Measurements from ENCODE around the gene BAIAP2L2.

The BAIAP2L2 gene

DNA sequence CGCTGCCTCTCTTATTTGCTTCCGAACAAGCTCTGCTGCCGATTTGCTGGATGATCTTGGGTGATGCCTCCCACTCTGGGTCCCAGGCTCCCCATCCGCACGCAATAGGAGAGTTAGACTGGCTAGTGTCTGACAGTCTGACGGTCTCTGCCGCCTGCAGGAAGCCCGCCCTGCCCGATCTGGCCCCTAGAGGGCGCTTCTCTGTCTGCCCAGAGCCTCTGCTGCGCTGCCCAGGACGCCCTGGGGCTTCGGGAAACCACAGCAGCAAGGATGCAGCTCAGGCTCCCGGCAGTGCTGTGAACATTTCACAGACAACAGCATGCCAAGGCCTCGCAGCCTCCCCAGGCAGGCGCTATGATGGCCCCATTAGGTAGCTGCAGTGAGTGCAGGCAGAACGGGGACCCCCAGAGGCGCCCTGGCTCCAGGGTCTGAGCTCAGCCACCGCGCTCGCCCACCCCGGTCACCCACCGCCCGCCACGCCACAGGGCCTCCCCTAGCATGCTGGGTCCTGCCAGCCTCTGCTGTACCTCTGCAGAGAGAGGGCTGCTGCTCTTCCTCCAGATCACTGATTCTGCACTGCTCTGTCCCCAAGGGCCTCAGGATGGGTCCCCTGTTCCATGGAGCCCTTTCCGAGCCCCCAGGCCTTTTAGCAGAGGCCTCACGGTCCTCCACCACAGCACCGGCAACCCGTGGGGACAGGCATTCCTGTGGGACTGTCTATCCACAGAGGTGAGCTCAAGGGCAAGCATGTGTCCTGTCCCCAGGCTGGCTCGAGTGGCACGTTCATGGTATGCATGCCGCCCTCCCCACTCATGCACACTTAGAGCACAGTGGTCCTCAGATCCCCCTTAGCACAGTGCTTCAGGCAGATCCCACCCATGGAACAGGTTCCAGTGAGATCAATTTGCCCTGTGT is 4.3 kb upstream of the BAIAP2L2 start:
- peak overlapping the region; percentile 93 for H3K18ac ChIP-seq (ENCODE audit: low read length)
- H3K4me2 ChIP-seq (ENCODE audit: insufficient read depth, low read length, poor library complexity, severe bottlenecking) = no peak overlapping the region
- H3K27ac ChIP-seq (replicated peaks; ENCODE audit: low read length) = no peak overlapping the region
- peak; percentile 71 for DNase-seq (ENCODE audit: low spot score)
- peak overlapping the region; percentile 67 for H3K9ac ChIP-seq (ENCODE audit: low read depth, low read length, poor library complexity)
- H3K79me1 ChIP-seq (ENCODE audit: low read depth, low read length) = no peaks in the 10 kb centered on the region
- no peak overlapping the region for H3K4me3 ChIP-seq (ENCODE audit: low read length in 2 of 2)
- H3K14ac ChIP-seq (ENCODE audit: low read length) = peak overlapping the region; percentile 84
- H3K4ac ChIP-seq (ENCODE audit: low read length) = peak overlapping the region; percentile 23
- peak overlapping the region; percentile 79 for H2BK15ac ChIP-seq (ENCODE audit: low read length)
- H2AFZ ChIP-seq (ENCODE audit: low read length) = peak overlapping the region; percentile 85
- H3K27me3 ChIP-seq (ENCODE audit: control insufficient read depth in 3 of 3, insufficient read depth in 3 of 3, low read depth in 1 of 3, low read length in 3 of 3) = no peaks in the 10 kb centered on the region
- peak overlapping the region; percentile 64 for H4K91ac ChIP-seq (ENCODE audit: low read depth, low read length, poor library complexity)
- peak overlapping the region; percentile 94 for H2AK5ac ChIP-seq (ENCODE audit: low read depth, low read length)
- peak overlapping the region; percentile 91 for H2BK5ac ChIP-seq (ENCODE audit: low read length)
- peak overlapping the region; percentile 93 for H3K23ac ChIP-seq (ENCODE audit: low read depth, low read length, poor library complexity)
- no CpG with 5 or more reads among the region's 32 CpGs for WGBS, 2 donors (ENCODE audit: extremely low coverage in 2 of 2, insufficient read length in 2 of 2, insufficient replicate concordance in 1 of 2)
- H2BK12ac ChIP-seq (ENCODE audit: low read length) = peak overlapping the region; percentile 67
- no peaks in the 10 kb centered on the region for H3K9me3 ChIP-seq (replicated peaks in 1 of 2; ENCODE audit: control insufficient read depth in 2 of 2, insufficient read depth in 1 of 2, low read depth in 1 of 2, low read length in 2 of 2)
- H3K4me1 ChIP-seq (ENCODE audit: control insufficient read depth in 2 of 2, insufficient read depth in 1 of 2, low read depth in 1 of 2, low read length in 2 of 2) = peaks cover 2% of the 10 kb centered on the region in 2 donors
- H3K36me3 ChIP-seq (replicated peaks in 1 of 2; ENCODE audit: control insufficient read depth in 2 of 2, insufficient read depth in 2 of 2, low read length in 2 of 2) = no peaks in the 10 kb centered on the region
- H4K8ac ChIP-seq (ENCODE audit: low read depth, low read length) = no peak overlapping the region
- H2BK120ac ChIP-seq (ENCODE audit: low read depth, low read length) = peak overlapping the region; percentile 54

- H2AK5ac ChIP-seq (ENCODE audit: low read depth, low read length) = peak overlapping the region; percentile 11
- DNase-seq (ENCODE audit: low spot score) = no peak
- H3K4me1 ChIP-seq (ENCODE audit: control insufficient read depth in 2 of 2, insufficient read depth in 1 of 2, low read depth in 1 of 2, low read length in 2 of 2) = peaks cover 2% of the 10 kb centered on the region in 2 donors
- H4K91ac ChIP-seq (ENCODE audit: low read depth, low read length, poor library complexity) = no peak overlapping the region
- H3K9ac ChIP-seq (ENCODE audit: low read depth, low read length, poor library complexity) = no peak overlapping the region
- H3K36me3 ChIP-seq (replicated peaks in 1 of 2; ENCODE audit: control insufficient read depth in 2 of 2, insufficient read depth in 2 of 2, low read length in 2 of 2) = no peaks in the 10 kb centered on the region
- H3K4me2 ChIP-seq (ENCODE audit: insufficient read depth, low read length, poor library complexity, severe bottlenecking) = no peak overlapping the region
- no peak overlapping the region for H2BK15ac ChIP-seq (ENCODE audit: low read length)
- no peak overlapping the region for H2BK12ac ChIP-seq (ENCODE audit: low read length)
- H3K23ac ChIP-seq (ENCODE audit: low read depth, low read length, poor library complexity) = no peak overlapping the region
- no peak overlapping the region for H2AFZ ChIP-seq (ENCODE audit: low read length)
- no CpG with 5 or more reads among the region's 22 CpGs for WGBS, 2 donors (ENCODE audit: extremely low coverage in 2 of 2, insufficient read length in 2 of 2, insufficient replicate concordance in 1 of 2)
- no peaks in the 10 kb centered on the region for H3K27me3 ChIP-seq (ENCODE audit: control insufficient read depth in 3 of 3, insufficient read depth in 3 of 3, low read depth in 1 of 3, low read length in 3 of 3)
- H3K14ac ChIP-seq (ENCODE audit: low read length) = no peak overlapping the region
- no peak overlapping the region for H2BK120ac ChIP-seq (ENCODE audit: low read depth, low read length)
- peak overlapping the region; percentile 60 for H2BK5ac ChIP-seq (ENCODE audit: low read length)
- no peak overlapping the region for H3K27ac ChIP-seq (replicated peaks; ENCODE audit: low read length)
- no peak overlapping the region for H3K4ac ChIP-seq (ENCODE audit: low read length)
- H3K4me3 ChIP-seq (ENCODE audit: low read length in 2 of 2) = no peak overlapping the region
- H3K79me1 ChIP-seq (ENCODE audit: low read depth, low read length) = no peaks in the 10 kb centered on the region
- no peak overlapping the region for H4K8ac ChIP-seq (ENCODE audit: low read depth, low read length)
- H3K9me3 ChIP-seq (replicated peaks in 1 of 2; ENCODE audit: control insufficient read depth in 2 of 2, insufficient read depth in 1 of 2, low read depth in 1 of 2, low read length in 2 of 2) = no peaks in the 10 kb centered on the region
- no peak overlapping the region for H3K18ac ChIP-seq (ENCODE audit: low read length)
Observed at GRCh38 chr22:38112381-38112780, 1.9 kb upstream of the BAIAP2L2 start.

DNA sequence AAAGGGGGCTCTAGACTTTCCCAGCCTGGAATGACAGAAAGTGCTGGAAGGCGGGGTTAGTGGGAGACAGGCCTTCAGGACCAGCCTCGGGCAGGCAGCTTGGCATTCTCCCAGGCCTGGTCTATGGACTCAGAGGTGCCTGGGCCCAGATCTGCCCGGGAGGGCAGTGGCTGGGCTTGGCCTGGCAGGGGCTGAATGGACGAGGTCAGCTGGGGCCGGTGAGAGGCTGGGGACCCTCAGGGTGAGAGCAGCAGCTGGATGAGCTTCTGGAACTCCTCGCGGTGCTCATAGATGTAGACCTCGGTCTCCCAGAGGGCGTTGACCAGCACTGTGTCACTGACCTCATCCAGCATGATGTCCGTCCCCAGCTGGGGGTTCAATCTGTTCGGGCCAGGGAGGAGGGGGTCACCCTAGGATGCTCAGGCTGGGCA is 1.5 kb upstream of the BAIAP2L2 start:
- no peaks in the 10 kb centered on the region for H3K9me3 ChIP-seq (replicated peaks in 1 of 2; ENCODE audit: control insufficient read depth in 2 of 2, insufficient read depth in 1 of 2, low read depth in 1 of 2, low read length in 2 of 2)
- no peak overlapping the region for H3K4me3 ChIP-seq (ENCODE audit: low read length in 2 of 2)
- no peak overlapping the region for H3K14ac ChIP-seq (ENCODE audit: low read length)
- no peak overlapping the region for H4K8ac ChIP-seq (ENCODE audit: low read depth, low read length)
- H2BK12ac ChIP-seq (ENCODE audit: low read length) = no peak overlapping the region
- peak overlapping the region; percentile 11 for H2AK5ac ChIP-seq (ENCODE audit: low read depth, low read length)
- peak overlapping the region; percentile 44 for H3K9ac ChIP-seq (ENCODE audit: low read depth, low read length, poor library complexity)
- H3K27me3 ChIP-seq (ENCODE audit: control insufficient read depth in 3 of 3, insufficient read depth in 3 of 3, low read depth in 1 of 3, low read length in 3 of 3) = no peaks in the 10 kb centered on the region
- no peak overlapping the region for H2BK15ac ChIP-seq (ENCODE audit: low read length)
- no peak overlapping the region for H2AFZ ChIP-seq (ENCODE audit: low read length)
- no CpG with 5 or more reads among the region's 11 CpGs for WGBS, 2 donors (ENCODE audit: extremely low coverage in 2 of 2, insufficient read length in 2 of 2, insufficient replicate concordance in 1 of 2)
- H3K23ac ChIP-seq (ENCODE audit: low read depth, low read length, poor library complexity) = no peak overlapping the region
- no peak overlapping the region for H2BK120ac ChIP-seq (ENCODE audit: low read depth, low read length)
- no peaks in the 10 kb centered on the region for H3K79me1 ChIP-seq (ENCODE audit: low read depth, low read length)
- no peak overlapping the region for H4K91ac ChIP-seq (ENCODE audit: low read depth, low read length, poor library complexity)
- H3K4me2 ChIP-seq (ENCODE audit: insufficient read depth, low read length, poor library complexity, severe bottlenecking) = no peak overlapping the region
- peak overlapping the region; percentile 60 for H2BK5ac ChIP-seq (ENCODE audit: low read length)
- no peaks in the 10 kb centered on the region for H3K36me3 ChIP-seq (replicated peaks in 1 of 2; ENCODE audit: control insufficient read depth in 2 of 2, insufficient read depth in 2 of 2, low read length in 2 of 2)
- peaks cover 2% of the 10 kb centered on the region in 2 donors for H3K4me1 ChIP-seq (ENCODE audit: control insufficient read depth in 2 of 2, insufficient read depth in 1 of 2, low read depth in 1 of 2, low read length in 2 of 2)
- H3K18ac ChIP-seq (ENCODE audit: low read length) = no peak overlapping the region
- DNase-seq (ENCODE audit: low spot score) = no peak
- no peak overlapping the region for H3K27ac ChIP-seq (replicated peaks; ENCODE audit: low read length)
- H3K4ac ChIP-seq (ENCODE audit: low read length) = no peak overlapping the region

All from neuronal stem cell (in vitro differentiated cells).